Ascending aorta (tissue), 2 donors: ENCODE data around the gene MRPL27. TPM values are rescaled to one million over a fixed set of nuclear protein-coding genes. Genes with fewer than 3 reads are reported as not detected.

Experiments
- DNase-seq, 2 donors: peaks; one replicate each; pipeline ENCODE4 v3.0.0-alpha.2; 2019; ENCODE audit warnings: low spot score in 2 of 2
- H3K27ac ChIP-seq, 2 donors: fragments of 200-600 bp; sonication (generic); one replicate each; pipeline ENCODE4 v1.5.1; 2016 to 2017; ENCODE audit warnings: mild to moderate bottlenecking in 1 of 2
- H3K27me3 ChIP-seq: fragments of 200-600 bp; sonication (generic); one replicate; pipeline ENCODE4 v1.5.1; 2017
- H3K36me3 ChIP-seq, 2 donors: fragments of 200-600 bp; sonication (generic); one replicate each; pipeline ENCODE4 v1.5.1; 2016
- H3K4me1 ChIP-seq, 2 donors: fragments of 200-600 bp; sonication (generic); one replicate each; pipeline ENCODE4 v1.5.1; 2016 to 2017; ENCODE audit warnings: mild to moderate bottlenecking in 1 of 2
- H3K4me3 ChIP-seq, 2 donors: fragments of 200-600 bp; sonication (generic); one replicate each; pipeline ENCODE4 v1.5.1; 2016 to 2017; ENCODE audit warnings: mild to moderate bottlenecking in 1 of 2
- H3K9me3 ChIP-seq, 2 donors: fragments of 200-600 bp; sonication (generic); one replicate each; pipeline ENCODE4 v1.5.1; 2016
- CTCF ChIP-seq, 3 experiments: fragments of 200-600 bp in 2 of 3; fragments of 450-650 bp in 1 of 3; sonication (generic) in 2 of 3; IDR thresholded peaks; one replicate each; pipeline ENCODE4 v1.5.1; 2016 to 2019; ENCODE audit warnings: antibody characterized with exemption in 3 of 3, mild to moderate bottlenecking in 1 of 3, moderate library complexity in 1 of 3
- intact Hi-C: fragments of 100-400 bp; cut with DNase I; formaldehyde crosslinking; loops from one replicate; pipeline ENCODE4 v1.15.1; 2023
- total RNA-seq: library from RNA; depleted of rRNA; stranded (reverse); fragments of >200 nt; gene quantifications from one replicate; pipeline ENCODE4 v1.1.0, GENCODE V29; 2016

MRPL27 gene
- total RNA-seq, 1 donor from 2014 or later, result 28.9 TPM

GRCh38 chr17:50397919-50398285 is 24.9 kb upstream of the MRPL27 start:
- Histone ChIP-seq H3K27ac (peak overlapping the region in 1 of 2 donors; percentile 71), H3K4me3 (peak overlapping the region; percentile 93 to 98), H3K36me3 (peaks cover 18 to 19% of the 10 kb centered on the region in 2 donors), H3K9me3 (no peaks in the 10 kb centered on the region), H3K4me1 (peaks cover 3 to 21% of the 10 kb centered on the region in 2 donors), H3K27me3 (no peaks in the 10 kb centered on the region)
- intact Hi-C loops, result loop anchor here (1.0 to 2.0 kb wide), 2 partner anchors 25 to 83 kb away; partner anchors contain the start of genes EME1 and MRPL27
- TF ChIP-seq CTCF (IDR thresholded peaks at IDR 0.05), result no peak
- no peak for DNase-seq

- Histone ChIP-seq H3K27ac (peak within 1 kb of the TSS; percentile 71 to 91), H3K4me3 (peak within 1 kb of the TSS; percentile 93 to 98), H3K9me3 (no peaks in the 10 kb centered on the region), H3K36me3 (peaks cover 23 to 25% of the 10 kb centered on the region in 2 donors), H3K4me1 (peaks cover 3 to 21% of the 10 kb centered on the region in 2 donors), H3K27me3 (no peaks in the 10 kb centered on the region)
- intact Hi-C loops, result loop anchor here (1.0 to 2.0 kb wide), 2 partner anchors 24 to 83 kb away; partner anchors contain the start of genes EME1 and MRPL27
- DNase-seq, result peak; percentile 36 to 94
- peak; percentile 91 to 99 (median 97) for TF ChIP-seq CTCF (IDR thresholded peaks at IDR 0.05)
Measured at GRCh38 chr17:50397111-50397918, 24.3 kb upstream of the MRPL27 start, which contains the start of gene LRRC59. TSS of gene LRRC59 (minus strand) at chr17:50397523. CDS start at chr17:50397317, 206 bp downstream.

- DNase-seq, result peak in 1 of 2 donors; percentile 66
- no peak for TF ChIP-seq CTCF (IDR thresholded peaks at IDR 0.05)
- intact Hi-C loops, result loop anchor here (1.0 to 2.0 kb wide), 2 partner anchors 23 to 84 kb away; partner anchors contain the start of genes EME1 and MRPL27
- Histone ChIP-seq H3K9me3 (no peaks in the 10 kb centered on the region), H3K27ac (peak overlapping the region; percentile 71 to 91), H3K27me3 (no peaks in the 10 kb centered on the region), H3K4me3 (peak overlapping the region; percentile 93 to 98), H3K4me1 (peaks cover 3 to 21% of the 10 kb centered on the region in 2 donors), H3K36me3 (peaks cover 32 to 33% of the 10 kb centered on the region in 2 donors)
Measured at GRCh38 chr17:50396261-50397110, 23.5 kb upstream of the MRPL27 start.

GRCh38 chr17:50394711-50395110 is 21.7 kb upstream of the MRPL27 start:
- H3K36me3 ChIP-seq, result peaks cover 49 to 51% of the 10 kb centered on the region in 2 donors
- no peaks in the 10 kb centered on the region for H3K27me3 ChIP-seq
- no peak for TF ChIP-seq CTCF (IDR thresholded peaks at IDR 0.05)
- peaks cover 3 to 21% of the 10 kb centered on the region in 2 donors for H3K4me1 ChIP-seq
- no peaks in the 10 kb centered on the region for H3K9me3 ChIP-seq
- intact Hi-C loops, result no loop called here
- DNase-seq, result no peak
- H3K4me3 ChIP-seq, result no peak overlapping the region
- no peak overlapping the region for H3K27ac ChIP-seq

GRCh38 chr17:50393700-50394099 is 20.7 kb upstream of the MRPL27 start:
- Histone ChIP-seq H3K27ac (no peak overlapping the region), H3K36me3 (peaks cover 58 to 61% of the 10 kb centered on the region in 2 donors)

More at GRCh38 chr17:50393700-50394099, 20.7 kb upstream of the MRPL27 start:
- intact Hi-C loops, result no loop called here
- Histone ChIP-seq H3K9me3 (no peaks in the 10 kb centered on the region), H3K4me3 (no peak overlapping the region), H3K4me1 (peaks cover 3 to 21% of the 10 kb centered on the region in 2 donors), H3K27me3 (no peaks in the 10 kb centered on the region)
- DNase-seq, result no peak
- no peak for TF ChIP-seq CTCF (IDR thresholded peaks at IDR 0.05)
